ENCODE measurements around the gene PLA2R1. TPM values are rescaled to one million over a fixed set of nuclear protein-coding genes. Genes with fewer than 3 reads are reported as not detected.

Gene PLA2R1
- total RNA-seq, 1 experiment from 2014 or later: 3.4 TPM

GRCh38 chr2:159944874-159945273 is 117.5 kb downstream of the PLA2R1 start:
- Histone ChIP-seq H3K4me3 (ENCODE audit: low read length) (no peak overlapping the region), H3F3A (ENCODE audit: low read length, unreplicated experiment) (no peaks in the 10 kb centered on the region), H3K27ac (ENCODE audit: low read length) (no peak overlapping the region), H3K9me3 (ENCODE audit: low read length) (no peaks in the 10 kb centered on the region), H3K4me2 (ENCODE audit: low read length) (no peak overlapping the region), H3K9ac (ENCODE audit: low read length) (no peak overlapping the region), H3K9me2 (replicated peaks; ENCODE audit: low read length) (no peaks in the 10 kb centered on the region), H4K20me1 (ENCODE audit: low read length) (no peaks in the 10 kb centered on the region), H3K27me3 (ENCODE audit: low read length) (no peaks in the 10 kb centered on the region), H3K36me3 (ENCODE audit: low read depth, low read length) (no peaks in the 10 kb centered on the region), H3K79me2 (ENCODE audit: low read length) (no peaks in the 10 kb centered on the region), H3K4me1 (ENCODE audit: insufficient read depth, low read length) (peaks cover 25% of the 10 kb centered on the region), H2AFZ (ENCODE audit: low read length) (no peak overlapping the region)
- POLR2A ChIA-PET (ENCODE audit: unreplicated experiment): no interaction called here
- DNase-seq: no peak
- BruUV-seq (replicated peaks): no TSS peak
- intact Hi-C loops (cut with micrococcal nuclease): loop anchor here (5.0 kb wide), 1 partner anchor 168 kb away; no protein-coding TSS in a partner anchor
- CTCF ChIA-PET: no interaction called here
- no peak for ATAC-seq
- no peak for TF ChIP-seq EZH2phosphoT487 (IDR thresholded peaks at IDR 0.05; ENCODE audit: borderline replicate concordance, low read length)
- no peak for TF ChIP-seq CTCF (conservative IDR thresholded peaks at IDR 0.05; ENCODE audit: low read depth, low read length)
- no peak for TF ChIP-seq EZH2 (IDR thresholded peaks at IDR 0.05; ENCODE audit: low read length, unreplicated experiment)

GRCh38 chr2:159942146-159942545 is 120.3 kb downstream of the PLA2R1 start:
- Histone ChIP-seq H3F3A (ENCODE audit: low read length, unreplicated experiment) (no peaks in the 10 kb centered on the region), H3K36me3 (ENCODE audit: low read depth, low read length) (no peaks in the 10 kb centered on the region), H2AFZ (ENCODE audit: low read length) (no peak overlapping the region), H3K9me3 (ENCODE audit: low read length) (no peaks in the 10 kb centered on the region), H3K9me2 (replicated peaks; ENCODE audit: low read length) (no peaks in the 10 kb centered on the region), H3K4me3 (ENCODE audit: low read length) (no peak overlapping the region), H4K20me1 (ENCODE audit: low read length) (no peaks in the 10 kb centered on the region), H3K4me1 (ENCODE audit: insufficient read depth, low read length) (peaks cover 23% of the 10 kb centered on the region), H3K79me2 (ENCODE audit: low read length) (no peaks in the 10 kb centered on the region), H3K27ac (ENCODE audit: low read length) (no peak overlapping the region), H3K27me3 (ENCODE audit: low read length) (no peaks in the 10 kb centered on the region), H3K9ac (ENCODE audit: low read length) (no peak overlapping the region), H3K4me2 (ENCODE audit: low read length) (no peak overlapping the region)
- intact Hi-C loops (cut with micrococcal nuclease): loop anchor here (5.0 kb wide), 1 partner anchor 165 kb away; no protein-coding TSS in a partner anchor
- TF ChIP-seq CTCF (conservative IDR thresholded peaks at IDR 0.05; ENCODE audit: low read depth, low read length): no peak
- no peak for TF ChIP-seq EZH2 (IDR thresholded peaks at IDR 0.05; ENCODE audit: low read length, unreplicated experiment)
- no peak for TF ChIP-seq EZH2phosphoT487 (IDR thresholded peaks at IDR 0.05; ENCODE audit: borderline replicate concordance, low read length)
- ChIA-PET POLR2A (ENCODE audit: unreplicated experiment) (no interaction called here), CTCF (no interaction called here)
- ATAC-seq: no peak
- no peak for DNase-seq
- BruUV-seq (replicated peaks): no TSS peak

GRCh38 chr2:159941729-159942128 is 120.7 kb downstream of the PLA2R1 start:
- ChIA-PET CTCF (no interaction called here), POLR2A (ENCODE audit: unreplicated experiment) (no interaction called here)
- Histone ChIP-seq H3K79me2 (ENCODE audit: low read length) (no peaks in the 10 kb centered on the region), H3K4me3 (ENCODE audit: low read length) (no peak overlapping the region), H3K4me2 (ENCODE audit: low read length) (no peak overlapping the region), H3K27me3 (ENCODE audit: low read length) (no peaks in the 10 kb centered on the region), H3K9me2 (replicated peaks; ENCODE audit: low read length) (no peaks in the 10 kb centered on the region), H3K9me3 (ENCODE audit: low read length) (no peaks in the 10 kb centered on the region), H3K9ac (ENCODE audit: low read length) (no peak overlapping the region), H3F3A (ENCODE audit: low read length, unreplicated experiment) (no peaks in the 10 kb centered on the region), H2AFZ (ENCODE audit: low read length) (no peak overlapping the region), H3K27ac (ENCODE audit: low read length) (no peak overlapping the region), H3K36me3 (ENCODE audit: low read depth, low read length) (no peaks in the 10 kb centered on the region), H3K4me1 (ENCODE audit: insufficient read depth, low read length) (peaks cover 19% of the 10 kb centered on the region), H4K20me1 (ENCODE audit: low read length) (no peaks in the 10 kb centered on the region)
- ATAC-seq: no peak
- no peak for DNase-seq
- intact Hi-C loops (cut with micrococcal nuclease): loop anchor here (5.0 kb wide), 1 partner anchor 164 kb away; no protein-coding TSS in a partner anchor
- TF ChIP-seq CTCF (conservative IDR thresholded peaks at IDR 0.05; ENCODE audit: low read depth, low read length) (no peak), EZH2phosphoT487 (IDR thresholded peaks at IDR 0.05; ENCODE audit: borderline replicate concordance, low read length) (no peak), EZH2 (IDR thresholded peaks at IDR 0.05; ENCODE audit: low read length, unreplicated experiment) (no peak)
- no TSS peak for BruUV-seq (replicated peaks)

Data from PC-3 (cell line).